Measurements from ENCODE around the gene MS4A6E. TPM values are rescaled to one million over a fixed set of nuclear protein-coding genes. Genes with fewer than 3 reads are reported as not detected.

The MS4A6E gene
- total RNA-seq, 1 experiment from 2014 or later, result not detected

DNA sequence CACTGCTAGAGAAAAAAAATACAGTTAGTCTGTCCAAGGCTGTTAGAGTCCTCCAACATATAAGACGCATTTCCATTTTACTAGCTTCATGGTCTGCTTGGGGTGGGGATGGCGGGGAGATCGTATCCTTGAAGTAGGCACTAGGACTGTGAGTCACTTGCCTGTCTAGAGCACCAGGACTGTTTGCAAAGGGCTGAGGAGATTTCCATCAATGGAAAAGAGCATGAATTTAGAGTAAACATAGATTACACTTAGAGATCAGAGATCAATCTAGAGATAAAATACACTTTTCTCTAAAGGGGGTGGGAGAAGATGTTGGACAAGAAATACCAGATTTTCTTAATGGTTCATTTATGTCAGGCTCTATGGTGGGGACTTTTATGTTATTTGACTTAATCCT is 49.5 kb downstream of the MS4A6E start:
- no peaks in the 10 kb centered on the region for H3K36me3 ChIP-seq (ENCODE audit: insufficient read depth, low read length, poor library complexity, severe bottlenecking)
- ChIA-PET POLR2A (ENCODE audit: low non-redundant PET) (no interaction called here), CTCF (no interaction called here)
- intact Hi-C loops (cut with micrococcal nuclease; ENCODE audit: unreplicated experiment), result no loop called here
- H3K4me1 ChIP-seq (ENCODE audit: insufficient read depth, low read length, poor library complexity, severe bottlenecking), result no peaks in the 10 kb centered on the region
- BruUV-seq (replicated peaks), result no TSS peak
- peaks cover 24% of the 10 kb centered on the region for H3K27me3 ChIP-seq (replicated peaks; ENCODE audit: insufficient read depth, low read depth, low read length, poor library complexity)
- no peak overlapping the region for H3K4me3 ChIP-seq (ENCODE audit: low read depth, low read length, poor library complexity, severe bottlenecking)
- no peak overlapping the region for H3K27ac ChIP-seq (ENCODE audit: low read depth, low read length, poor library complexity, severe bottlenecking)
- DNase-seq (ENCODE audit: low spot score), result no peak
- TF ChIP-seq EZH2 (IDR thresholded peaks at IDR 0.05; ENCODE audit: borderline replicate concordance, low read depth, low read length, poor library complexity, severe bottlenecking), result no peak
- no peaks in the 10 kb centered on the region for H3K9me3 ChIP-seq (ENCODE audit: low read depth, low read length, poor library complexity, severe bottlenecking)

DNA sequence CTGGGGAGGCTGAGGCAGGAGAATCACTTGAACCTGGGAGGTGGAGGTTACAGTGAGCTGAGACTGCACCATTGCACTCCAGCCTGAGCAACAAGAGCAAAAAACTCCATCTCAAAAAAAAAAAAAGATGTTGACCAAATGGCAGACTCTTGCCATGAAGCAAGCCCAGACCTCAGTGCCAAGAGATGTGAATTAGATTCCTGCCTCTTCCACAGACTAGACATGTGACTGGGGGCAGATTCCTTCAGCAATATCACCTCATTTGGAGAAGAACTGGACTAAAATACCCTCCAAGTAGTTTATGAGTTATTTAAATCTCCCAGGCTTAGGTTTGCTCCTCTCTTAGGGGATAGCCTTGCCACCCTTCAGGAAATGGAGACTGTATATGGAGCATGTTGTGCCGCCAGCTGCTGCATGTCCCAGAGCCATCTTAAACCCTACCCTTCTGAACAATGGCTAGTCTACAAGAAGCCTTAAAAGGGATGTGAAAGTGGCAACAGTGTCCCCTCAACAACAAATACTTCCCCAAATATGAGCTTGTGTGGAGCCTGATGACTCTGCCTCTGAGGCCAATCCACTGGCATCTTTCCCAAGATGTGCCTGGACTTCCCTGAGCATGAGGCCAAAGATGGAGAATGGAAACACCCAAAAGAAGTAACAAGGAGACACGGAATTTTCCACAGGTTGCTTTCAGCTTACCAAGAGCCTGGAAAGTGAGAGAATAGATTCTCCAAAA is 50.5 kb downstream of the MS4A6E start:
- H3K27me3 ChIP-seq (replicated peaks; ENCODE audit: insufficient read depth, low read depth, low read length, poor library complexity), result peaks cover 19% of the 10 kb centered on the region
- H3K27ac ChIP-seq (ENCODE audit: low read depth, low read length, poor library complexity, severe bottlenecking), result no peak overlapping the region
- BruUV-seq (replicated peaks), result no TSS peak
- no peaks in the 10 kb centered on the region for H3K4me1 ChIP-seq (ENCODE audit: insufficient read depth, low read length, poor library complexity, severe bottlenecking)
- TF ChIP-seq EZH2 (IDR thresholded peaks at IDR 0.05; ENCODE audit: borderline replicate concordance, low read depth, low read length, poor library complexity, severe bottlenecking), result no peak
- TF ChIP-seq, protein P1, sequence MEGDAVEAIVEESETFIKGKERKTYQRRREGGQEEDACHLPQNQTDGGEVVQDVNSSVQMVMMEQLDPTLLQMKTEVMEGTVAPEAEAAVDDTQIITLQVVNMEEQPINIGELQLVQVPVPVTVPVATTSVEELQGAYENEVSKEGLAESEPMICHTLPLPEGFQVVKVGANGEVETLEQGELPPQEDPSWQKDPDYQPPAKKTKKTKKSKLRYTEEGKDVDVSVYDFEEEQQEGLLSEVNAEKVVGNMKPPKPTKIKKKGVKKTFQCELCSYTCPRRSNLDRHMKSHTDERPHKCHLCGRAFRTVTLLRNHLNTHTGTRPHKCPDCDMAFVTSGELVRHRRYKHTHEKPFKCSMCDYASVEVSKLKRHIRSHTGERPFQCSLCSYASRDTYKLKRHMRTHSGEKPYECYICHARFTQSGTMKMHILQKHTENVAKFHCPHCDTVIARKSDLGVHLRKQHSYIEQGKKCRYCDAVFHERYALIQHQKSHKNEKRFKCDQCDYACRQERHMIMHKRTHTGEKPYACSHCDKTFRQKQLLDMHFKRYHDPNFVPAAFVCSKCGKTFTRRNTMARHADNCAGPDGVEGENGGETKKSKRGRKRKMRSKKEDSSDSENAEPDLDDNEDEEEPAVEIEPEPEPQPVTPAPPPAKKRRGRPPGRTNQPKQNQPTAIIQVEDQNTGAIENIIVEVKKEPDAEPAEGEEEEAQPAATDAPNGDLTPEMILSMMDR (conservative IDR thresholded peaks at IDR 0.05; ENCODE audit: low read depth, low read length), result no peak
- H3K36me3 ChIP-seq (ENCODE audit: insufficient read depth, low read length, poor library complexity, severe bottlenecking), result no peaks in the 10 kb centered on the region
- ChIA-PET CTCF (no interaction called here), POLR2A (ENCODE audit: low non-redundant PET) (no interaction called here)
- no peak for DNase-seq (ENCODE audit: low spot score)
- no peak overlapping the region for H3K4me3 ChIP-seq (ENCODE audit: low read depth, low read length, poor library complexity, severe bottlenecking)
- intact Hi-C loops (cut with micrococcal nuclease; ENCODE audit: unreplicated experiment), result no loop called here
- H3K9me3 ChIP-seq (ENCODE audit: low read depth, low read length, poor library complexity, severe bottlenecking), result no peaks in the 10 kb centered on the region

DNA sequence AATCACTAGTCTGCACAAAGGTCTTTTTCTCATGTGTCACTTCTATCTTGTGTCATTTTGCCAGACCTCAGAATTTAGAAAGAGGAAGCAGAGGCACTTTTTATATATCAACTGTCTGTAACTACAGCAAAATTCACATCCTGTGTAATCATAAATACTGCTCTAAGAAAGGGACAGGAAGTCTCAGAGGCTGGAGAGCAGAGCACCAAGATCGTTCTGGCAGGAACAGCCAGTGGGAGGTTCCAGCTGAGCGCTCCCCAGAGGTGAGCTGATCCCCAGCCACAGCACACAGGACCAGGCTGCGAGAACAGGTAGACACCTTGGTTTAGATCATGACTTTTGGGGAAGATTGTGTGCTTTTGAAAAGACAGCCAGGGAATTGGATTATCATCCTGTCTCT is 51.3 kb downstream of the MS4A6E start, which contains the start of gene MS4A7:
TSS of gene MS4A7 (plus strand) at position 179 of the 400 bp plus-strand sequence. CDS start 4,610 bp downstream, outside the sequence.
- BruUV-seq (replicated peaks), result no TSS peak
- Histone ChIP-seq H3K36me3 (ENCODE audit: insufficient read depth, low read length, poor library complexity, severe bottlenecking) (no peaks in the 10 kb centered on the region), H3K4me1 (ENCODE audit: insufficient read depth, low read length, poor library complexity, severe bottlenecking) (no peaks in the 10 kb centered on the region), H3K9me3 (ENCODE audit: low read depth, low read length, poor library complexity, severe bottlenecking) (no peaks in the 10 kb centered on the region), H3K4me3 (ENCODE audit: low read depth, low read length, poor library complexity, severe bottlenecking) (no peak within 1 kb of the TSS), H3K27ac (ENCODE audit: low read depth, low read length, poor library complexity, severe bottlenecking) (no peak within 1 kb of the TSS), H3K27me3 (replicated peaks; ENCODE audit: insufficient read depth, low read depth, low read length, poor library complexity) (peaks cover 19% of the 10 kb centered on the region)
- CTCF ChIA-PET, result no interaction called here
- intact Hi-C loops (cut with micrococcal nuclease; ENCODE audit: unreplicated experiment), result no loop called here
- POLR2A ChIA-PET (ENCODE audit: low non-redundant PET), result no interaction called here
- DNase-seq (ENCODE audit: low spot score), result no peak
- TF ChIP-seq EZH2 (IDR thresholded peaks at IDR 0.05; ENCODE audit: borderline replicate concordance, low read depth, low read length, poor library complexity, severe bottlenecking), result no peak
- TF ChIP-seq, protein P1 (conservative IDR thresholded peaks at IDR 0.05; ENCODE audit: low read depth, low read length), result no peak

All from A673 (cell line).